GM10248 (cell line): ENCODE results near the gene FOXC2.
"Not testable (repeated sequence)": the region's sequence is repeated elsewhere in the genome, so short reads cannot be mapped to it uniquely, and the experiment has no call there.

ENCODE experiments used
- CTCF ChIA-PET: fragments of 300-600 bp; sonication (Branson Sonifier 250); formaldehyde crosslinking; extraction: SDS; loops from one replicate; lab custom pipeline; 2021; ENCODE audit warnings: antibody characterized with exemption; lab: Yijun Ruan, JAX
- POLR2A ChIA-PET: fragments of 350-650 bp; sonication (Branson Sonifier 250); formaldehyde crosslinking; extraction: SDS; loops from one replicate; lab custom pipeline; 2020; ENCODE audit warnings: antibody characterized with exemption; lab: Yijun Ruan, JAX
- DNase-seq: peaks from one replicate; pipeline ENCODE4 v3.0.0; 2012; ENCODE audit errors: extremely low spot score
- CTCF ChIP-seq: IDR thresholded peaks from 2 replicates; pipeline ENCODE4 v1.5.1; 2012; ENCODE audit warnings: mild to moderate bottlenecking, low read depth; ENCODE audit errors: extremely low read depth, missing control alignments, control extremely low read depth

The FOXC2 gene

GRCh38 chr16:86581458-86581857, 14.8 kb downstream of the FOXC2 start:
- no peak for TF ChIP-seq CTCF
- POLR2A ChIA-PET = no interaction called here
- no peak for DNase-seq
- CTCF ChIA-PET = no interaction called here

DNA sequence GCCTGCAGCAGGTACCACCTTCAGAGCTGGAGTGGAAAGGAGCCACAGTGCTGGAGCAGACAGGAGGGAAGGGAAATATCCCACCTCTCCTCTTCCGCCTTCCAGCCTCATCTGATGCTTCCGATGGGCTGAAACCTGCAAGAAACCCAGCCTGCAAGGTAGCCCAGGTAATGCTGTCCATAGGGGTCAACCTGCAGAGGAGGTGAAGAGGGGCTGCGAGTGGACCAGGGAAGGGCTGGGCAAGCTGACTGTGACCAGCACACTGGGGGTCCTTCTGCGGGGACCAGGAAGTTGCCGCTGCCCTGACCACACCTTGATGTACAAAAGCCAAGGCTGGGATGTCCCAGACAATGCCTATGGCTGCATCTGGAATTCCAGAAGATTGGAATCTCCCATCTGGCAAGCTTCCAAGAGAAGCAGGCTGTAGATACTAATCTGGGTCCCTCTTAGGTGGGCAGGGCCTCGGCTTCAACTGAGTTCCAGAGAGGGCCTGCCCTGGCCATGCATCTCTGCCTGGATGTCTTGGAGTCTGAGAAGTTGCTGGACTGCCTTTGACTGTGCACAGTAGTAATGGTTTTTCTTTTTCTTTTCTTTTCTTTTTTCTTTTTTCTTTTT, 17.5 kb downstream of the FOXC2 start:
- no peak for TF ChIP-seq CTCF
- no peak for DNase-seq
- CTCF ChIA-PET = no interaction called here
- POLR2A ChIA-PET = no interaction called here

GRCh38 chr16:86584726-86585721, 18.4 kb downstream of the FOXC2 start:
- TF ChIP-seq CTCF = no peak
- no peak for DNase-seq
- ChIA-PET CTCF (interaction anchor here (1.0 kb wide), 1 partner anchor 15 kb away, joined by 3 read pairs; no protein-coding TSS in a partner anchor), POLR2A (no interaction called here)

DNA sequence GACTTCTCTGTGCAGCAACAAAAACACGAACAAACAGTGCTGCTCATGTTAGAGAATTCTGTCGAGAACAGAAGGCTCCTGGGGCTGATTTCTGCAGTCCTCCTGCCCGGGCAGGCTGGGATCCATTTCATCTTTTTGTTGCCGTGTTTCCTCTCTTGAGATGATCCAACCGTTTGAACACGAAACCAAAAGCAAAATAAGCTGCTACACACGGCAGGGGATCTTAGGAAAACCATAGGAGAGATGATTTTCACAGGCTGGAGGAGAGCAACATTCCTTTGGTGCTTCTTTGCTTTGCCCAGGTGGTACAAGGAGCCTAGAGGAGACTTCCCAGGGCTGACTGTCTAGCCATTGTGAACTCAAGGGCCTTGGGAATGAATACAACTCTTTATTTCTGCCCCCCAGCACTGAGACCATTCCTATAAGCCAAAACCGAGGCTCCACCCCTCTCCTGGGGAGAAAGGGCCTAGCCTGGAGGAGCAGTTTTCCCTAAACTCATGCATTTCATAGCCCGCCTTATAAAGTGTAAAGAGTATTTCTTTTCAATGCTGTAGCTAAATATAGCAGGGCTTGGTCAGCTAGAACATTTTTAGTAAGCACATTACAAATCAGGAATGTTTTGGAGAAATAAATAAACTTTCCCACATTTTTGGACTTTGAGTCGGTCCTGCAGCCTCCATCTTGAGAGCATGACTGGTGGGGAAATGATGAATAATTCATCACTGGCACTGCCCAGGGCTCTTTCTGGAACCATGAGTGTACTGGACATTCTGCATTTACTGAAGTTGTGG, 19.4 kb downstream of the FOXC2 start:
- ChIA-PET POLR2A (no interaction called here), CTCF (interaction anchor here (1.0 kb wide), 1 partner anchor 16 kb away, joined by 3 read pairs; no protein-coding TSS in a partner anchor)
- no peak for TF ChIP-seq CTCF
- DNase-seq = no peak

- CTCF ChIA-PET = no interaction called here
- DNase-seq = no peak
- TF ChIP-seq CTCF = no peak
- POLR2A ChIA-PET = no interaction called here
Observed at GRCh38 chr16:86587487-86587886, 20.9 kb downstream of the FOXC2 start.

GRCh38 chr16:86587955-86588354, 21.3 kb downstream of the FOXC2 start:
- CTCF ChIA-PET, POLR2A ChIA-PET, DNase-seq: not testable (repeated sequence)
